Mononuclear cell (primary cell): ENCODE results near the gene ALK. TPM values are rescaled to one million over a fixed set of nuclear protein-coding genes. Genes with fewer than 3 reads are reported as not detected.

ENCODE experiments used
- H3K27me3 ChIP-seq: 2 replicates; pipeline ENCODE4 v1.6.0; 2011; ENCODE audit warnings: low read length, control low read depth; ENCODE audit not compliant: insufficient read depth
- H3K4me1 ChIP-seq: 2 replicates; pipeline ENCODE4 v1.5.1; 2011; ENCODE audit warnings: mild to moderate bottlenecking, low read length, control low read depth; ENCODE audit not compliant: insufficient read depth
- H3K4me3 ChIP-seq: 2 replicates; pipeline ENCODE4 v1.5.1; 2011; ENCODE audit warnings: mild to moderate bottlenecking, low read length, moderate library complexity
- H3K9me3 ChIP-seq: 2 replicates; pipeline ENCODE4 v1.5.1; 2011; ENCODE audit warnings: low read depth, mild to moderate bottlenecking, control low read depth, low read length
- total RNA-seq: library from RNA; depleted of rRNA; stranded (reverse); fragments of >200 nt; gene quantifications from one replicate; pipeline ENCODE4 v1.2.3, GENCODE V29; 2012

ALK gene
- total RNA-seq, 1 donor, result not detected

DNA sequence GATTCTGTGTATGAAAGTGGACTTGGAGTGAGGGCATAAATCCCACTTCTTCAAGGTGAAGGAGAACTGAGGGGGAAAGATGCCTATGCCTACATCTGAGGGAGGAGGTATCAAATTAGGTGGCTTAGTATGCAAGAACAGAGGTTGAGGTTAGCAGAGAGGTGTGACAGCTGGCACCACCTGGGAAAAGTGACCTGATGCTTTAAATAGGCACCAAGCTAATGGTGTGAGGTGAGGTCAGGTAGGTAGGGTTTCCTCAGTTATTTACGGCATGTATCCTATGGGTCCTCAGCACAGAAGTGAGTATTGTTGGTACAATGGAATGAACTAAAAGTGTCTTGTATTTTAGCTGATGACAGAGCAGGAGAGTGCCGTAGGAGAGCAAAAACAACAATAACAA lies 439.0 kb downstream of the ALK start:
- no peaks in the 10 kb centered on the region for H3K9me3 ChIP-seq
- no peaks in the 10 kb centered on the region for H3K4me1 ChIP-seq
- no peak overlapping the region for H3K4me3 ChIP-seq
- H3K27me3 ChIP-seq, result no peaks in the 10 kb centered on the region

DNA sequence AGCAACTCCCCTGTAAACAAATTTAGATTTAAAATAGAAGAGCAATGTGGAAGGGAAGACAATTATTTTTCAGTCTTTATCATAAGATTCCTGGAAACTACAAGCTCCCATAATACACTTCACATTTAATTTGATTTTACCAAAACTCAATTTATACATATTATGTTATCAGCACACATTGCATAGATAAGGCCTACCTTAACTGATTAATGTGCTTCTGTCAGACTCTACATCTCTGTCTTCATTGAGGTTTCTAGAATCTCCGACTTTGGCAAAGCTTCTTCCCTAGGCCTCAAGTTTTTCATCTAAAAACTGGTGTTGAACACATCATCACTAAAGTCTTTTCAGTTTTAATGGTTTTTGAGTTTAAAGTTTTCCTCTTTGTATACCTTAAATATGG lies 440.1 kb downstream of the ALK start:
- no peaks in the 10 kb centered on the region for H3K9me3 ChIP-seq
- no peak overlapping the region for H3K4me3 ChIP-seq
- no peaks in the 10 kb centered on the region for H3K27me3 ChIP-seq
- no peaks in the 10 kb centered on the region for H3K4me1 ChIP-seq

DNA sequence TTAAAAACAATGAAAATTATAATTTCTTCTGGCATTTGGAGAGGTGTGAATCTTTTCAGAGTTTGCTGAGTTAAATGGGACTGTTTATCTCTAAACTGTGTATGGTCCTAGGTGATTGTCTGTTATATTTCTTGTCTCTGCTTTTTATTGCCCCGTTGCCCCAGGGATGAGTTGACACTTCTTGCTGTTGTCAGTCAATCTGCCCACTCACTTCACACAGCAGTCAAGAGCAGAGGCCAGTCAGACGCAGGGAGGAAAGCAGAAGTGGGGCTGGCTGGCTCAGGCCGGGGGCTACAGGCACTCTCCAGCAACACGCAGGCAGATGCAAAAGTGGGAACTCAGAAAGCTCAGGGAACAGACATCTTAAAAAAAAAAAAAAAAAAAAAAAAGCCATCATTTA lies 441.0 kb downstream of the ALK start:
- Histone ChIP-seq H3K4me1 (no peaks in the 10 kb centered on the region), H3K4me3 (no peak overlapping the region), H3K27me3 (no peaks in the 10 kb centered on the region), H3K9me3 (no peaks in the 10 kb centered on the region)

DNA sequence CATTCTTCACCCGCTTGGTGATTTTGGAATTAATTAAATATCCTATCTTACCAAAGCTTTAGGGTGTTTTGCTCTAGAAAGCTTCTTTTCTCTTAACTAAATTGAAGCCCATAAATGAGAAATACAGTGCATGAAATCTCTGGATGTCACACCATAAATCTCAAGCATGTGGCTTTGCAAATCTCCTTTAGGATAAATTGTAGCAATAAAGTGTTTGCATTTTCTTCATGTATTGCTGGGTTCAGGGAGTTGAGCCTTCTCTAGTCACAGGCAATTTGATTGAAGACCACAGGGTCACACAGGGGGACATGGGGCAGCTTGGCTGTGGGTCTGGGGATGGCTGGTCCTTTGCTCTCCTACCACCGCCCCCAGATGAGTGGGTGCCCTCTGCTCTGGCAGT lies 442.0 kb downstream of the ALK start:
- H3K9me3 ChIP-seq, result no peaks in the 10 kb centered on the region
- no peaks in the 10 kb centered on the region for H3K4me1 ChIP-seq
- H3K27me3 ChIP-seq, result no peaks in the 10 kb centered on the region
- H3K4me3 ChIP-seq, result no peak overlapping the region

DNA sequence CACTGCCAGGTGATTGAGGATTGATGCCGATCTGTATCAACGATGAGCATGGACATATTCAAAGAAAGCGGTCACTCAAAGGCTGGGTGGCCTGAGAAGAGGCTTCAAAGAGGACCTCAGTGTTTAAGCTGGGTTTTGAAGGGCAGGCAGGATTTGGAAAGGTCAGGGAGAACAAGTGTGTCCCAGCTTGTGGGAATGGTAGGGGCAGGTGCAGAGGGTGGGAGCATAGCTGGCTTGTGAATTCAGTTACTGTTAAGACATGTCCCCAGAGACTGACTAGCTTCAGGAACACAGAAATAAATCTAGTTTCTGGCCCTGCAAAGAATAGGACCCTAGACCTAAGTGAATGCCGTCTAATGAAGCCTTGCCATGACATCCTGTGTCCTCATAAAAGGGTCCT lies 442.7 kb downstream of the ALK start:
- no peaks in the 10 kb centered on the region for H3K27me3 ChIP-seq
- H3K9me3 ChIP-seq, result no peaks in the 10 kb centered on the region
- no peaks in the 10 kb centered on the region for H3K4me1 ChIP-seq
- H3K4me3 ChIP-seq, result no peak overlapping the region

DNA sequence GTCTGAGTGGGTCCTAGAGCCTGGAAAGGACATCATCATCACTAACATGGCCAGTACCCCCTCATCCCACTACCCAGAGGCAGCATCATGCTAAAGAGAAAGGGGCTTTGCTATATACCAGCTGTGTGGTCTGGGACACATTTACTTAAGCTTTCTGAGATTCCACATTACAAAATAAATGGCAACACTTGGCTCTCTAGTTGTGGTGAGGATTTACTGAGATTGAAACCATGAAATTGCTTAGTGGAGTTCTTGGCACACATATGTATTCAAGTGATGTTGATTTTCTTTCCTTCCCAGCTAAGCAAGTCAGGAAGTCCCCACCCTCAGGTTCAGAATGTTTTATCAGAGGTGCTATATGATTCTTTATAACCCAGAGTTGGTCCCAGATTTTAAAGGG lies 444.2 kb downstream of the ALK start:
- H3K4me1 ChIP-seq, result no peaks in the 10 kb centered on the region
- H3K4me3 ChIP-seq, result no peak overlapping the region
- no peaks in the 10 kb centered on the region for H3K27me3 ChIP-seq
- no peaks in the 10 kb centered on the region for H3K9me3 ChIP-seq

DNA sequence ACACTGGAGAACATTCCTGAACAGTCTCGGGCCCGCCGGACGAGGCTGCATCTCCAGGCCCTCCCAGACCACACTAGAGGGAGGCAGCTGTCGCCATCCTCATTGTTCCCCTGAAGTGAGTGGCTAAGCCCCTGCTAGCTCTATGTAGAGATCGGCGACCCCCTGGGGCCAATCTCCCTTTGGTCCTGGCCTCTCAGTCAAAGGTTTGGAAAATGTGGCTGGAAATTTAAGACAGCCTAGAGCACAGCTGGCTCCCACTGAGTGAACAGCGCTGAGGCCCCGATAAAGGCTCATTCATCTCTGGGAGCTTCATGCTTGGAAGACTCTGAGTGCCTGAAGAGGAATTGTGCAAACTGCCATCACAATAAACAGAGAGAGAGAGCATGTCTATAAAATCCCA lies 445.9 kb downstream of the ALK start:
- no peak overlapping the region for H3K4me3 ChIP-seq
- no peaks in the 10 kb centered on the region for H3K27me3 ChIP-seq
- H3K4me1 ChIP-seq, result no peaks in the 10 kb centered on the region
- peaks cover 3% of the 10 kb centered on the region for H3K9me3 ChIP-seq

DNA sequence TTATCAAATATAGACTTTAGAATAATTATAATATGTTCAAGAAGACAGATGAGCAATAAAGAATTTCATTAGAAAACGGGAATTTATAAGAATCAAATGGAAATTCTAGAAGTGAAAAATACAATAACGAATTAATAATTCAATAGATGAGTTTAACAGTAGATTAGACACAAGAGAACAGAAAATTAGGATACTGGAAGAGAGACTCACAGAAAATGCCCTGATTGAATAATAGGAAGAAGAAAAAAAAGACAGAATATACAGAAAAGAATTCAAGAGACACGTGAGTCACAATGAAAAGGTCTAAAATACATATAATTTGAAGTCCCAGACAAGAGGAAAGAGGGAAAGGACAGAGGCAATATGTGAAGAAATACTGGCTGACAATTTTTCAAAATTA lies 451.4 kb downstream of the ALK start:
- Histone ChIP-seq H3K4me1 (no peaks in the 10 kb centered on the region), H3K4me3 (no peak overlapping the region), H3K9me3 (peaks cover 6% of the 10 kb centered on the region), H3K27me3 (no peaks in the 10 kb centered on the region)

DNA sequence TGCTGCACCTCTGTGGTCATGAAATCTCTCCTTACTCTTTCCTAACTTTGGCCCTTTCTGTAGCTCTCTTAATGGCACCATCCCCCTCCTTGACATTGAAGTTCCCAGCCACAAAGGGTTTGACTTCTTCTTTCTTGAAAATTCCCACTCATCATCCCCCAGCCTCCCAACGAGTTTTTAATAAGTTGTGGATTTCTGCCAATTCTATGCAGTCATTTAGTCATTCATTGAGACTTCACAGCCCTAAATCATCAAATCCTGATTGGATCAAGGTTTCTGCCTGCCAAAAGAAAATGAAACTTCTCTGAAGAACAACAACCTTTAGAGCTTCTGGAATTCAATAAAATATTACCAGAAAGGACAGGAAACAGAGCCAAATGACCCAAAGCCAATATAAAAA lies 451.9 kb downstream of the ALK start:
- peaks cover 6% of the 10 kb centered on the region for H3K9me3 ChIP-seq
- H3K4me3 ChIP-seq, result no peak overlapping the region
- no peaks in the 10 kb centered on the region for H3K4me1 ChIP-seq
- H3K27me3 ChIP-seq, result no peaks in the 10 kb centered on the region

DNA sequence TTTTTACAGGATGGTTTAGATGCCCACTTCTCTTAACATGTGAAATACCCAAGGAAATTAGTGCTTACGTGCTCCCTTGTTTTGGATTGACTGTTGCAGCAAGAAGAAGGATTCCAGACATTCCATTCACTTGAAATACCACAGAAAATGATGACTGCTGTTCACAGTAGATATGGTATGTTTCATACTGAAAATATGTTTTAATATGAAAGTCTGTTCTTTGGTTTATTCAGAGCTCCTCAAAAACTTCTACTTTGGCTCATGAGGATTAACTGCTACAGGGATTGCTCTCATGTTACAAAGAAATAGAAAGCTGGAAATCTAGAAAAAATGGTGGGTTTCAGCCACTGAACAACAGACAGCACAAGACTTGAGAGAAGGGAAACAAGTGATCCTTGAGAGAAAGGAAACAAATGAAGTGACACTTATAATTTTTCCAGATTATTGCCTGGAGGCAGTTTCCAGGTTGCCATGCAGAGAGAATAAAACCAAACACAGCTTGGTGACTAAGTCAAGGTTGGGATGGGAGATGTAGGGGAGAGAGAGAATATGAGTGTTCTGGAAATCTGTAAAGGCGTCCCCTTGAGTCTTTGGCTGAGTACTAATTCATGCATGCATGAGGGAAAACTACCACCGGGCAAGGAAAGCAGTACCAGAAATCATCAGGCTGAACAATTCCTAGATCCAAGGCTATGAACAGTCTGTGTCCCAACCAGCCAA lies 458.0 kb downstream of the ALK start:
- H3K27me3 ChIP-seq, result no peaks in the 10 kb centered on the region
- H3K4me1 ChIP-seq, result no peaks in the 10 kb centered on the region
- H3K9me3 ChIP-seq, result no peaks in the 10 kb centered on the region
- H3K4me3 ChIP-seq, result no peak overlapping the region

DNA sequence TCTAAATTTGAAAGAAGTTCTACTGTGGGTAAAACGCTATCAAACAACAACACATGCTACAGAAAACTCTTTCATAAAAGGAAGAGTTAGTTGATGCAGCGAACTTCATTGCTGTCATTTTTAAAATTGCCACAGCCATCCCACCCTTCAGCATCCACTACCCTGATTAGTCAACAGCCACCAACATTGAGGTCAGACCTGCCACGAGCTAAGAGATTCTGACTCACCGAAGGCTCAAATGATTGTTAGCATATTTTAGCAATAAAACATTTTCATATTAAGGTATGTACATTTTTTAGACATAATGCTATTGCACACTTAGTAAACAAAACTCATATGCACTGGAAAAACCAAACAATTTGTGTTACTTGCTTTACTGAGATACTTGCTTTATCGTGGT lies 459.1 kb downstream of the ALK start:
- Histone ChIP-seq H3K4me1 (no peaks in the 10 kb centered on the region), H3K27me3 (no peaks in the 10 kb centered on the region), H3K4me3 (no peak overlapping the region), H3K9me3 (no peaks in the 10 kb centered on the region)

DNA sequence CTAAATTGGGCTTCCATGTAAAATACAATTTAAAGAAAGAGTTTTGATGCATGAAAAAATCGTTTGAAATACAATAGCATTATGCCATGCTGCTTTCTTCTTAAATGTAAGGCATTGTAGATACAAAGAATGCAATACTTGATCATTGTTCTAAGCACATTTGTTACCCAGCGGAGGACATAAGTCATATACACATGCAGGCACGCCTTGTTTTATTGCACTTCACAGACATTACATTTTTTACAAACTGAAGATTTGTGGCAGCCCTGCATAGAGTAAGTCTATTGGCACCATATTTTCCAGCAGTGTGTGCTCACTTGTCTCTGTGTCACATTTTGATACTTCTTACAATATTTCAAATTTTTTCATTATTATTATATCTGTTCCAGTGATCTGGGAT lies 461.2 kb downstream of the ALK start:
- no peak overlapping the region for H3K4me3 ChIP-seq
- H3K27me3 ChIP-seq, result no peaks in the 10 kb centered on the region
- H3K4me1 ChIP-seq, result no peaks in the 10 kb centered on the region
- no peaks in the 10 kb centered on the region for H3K9me3 ChIP-seq

DNA sequence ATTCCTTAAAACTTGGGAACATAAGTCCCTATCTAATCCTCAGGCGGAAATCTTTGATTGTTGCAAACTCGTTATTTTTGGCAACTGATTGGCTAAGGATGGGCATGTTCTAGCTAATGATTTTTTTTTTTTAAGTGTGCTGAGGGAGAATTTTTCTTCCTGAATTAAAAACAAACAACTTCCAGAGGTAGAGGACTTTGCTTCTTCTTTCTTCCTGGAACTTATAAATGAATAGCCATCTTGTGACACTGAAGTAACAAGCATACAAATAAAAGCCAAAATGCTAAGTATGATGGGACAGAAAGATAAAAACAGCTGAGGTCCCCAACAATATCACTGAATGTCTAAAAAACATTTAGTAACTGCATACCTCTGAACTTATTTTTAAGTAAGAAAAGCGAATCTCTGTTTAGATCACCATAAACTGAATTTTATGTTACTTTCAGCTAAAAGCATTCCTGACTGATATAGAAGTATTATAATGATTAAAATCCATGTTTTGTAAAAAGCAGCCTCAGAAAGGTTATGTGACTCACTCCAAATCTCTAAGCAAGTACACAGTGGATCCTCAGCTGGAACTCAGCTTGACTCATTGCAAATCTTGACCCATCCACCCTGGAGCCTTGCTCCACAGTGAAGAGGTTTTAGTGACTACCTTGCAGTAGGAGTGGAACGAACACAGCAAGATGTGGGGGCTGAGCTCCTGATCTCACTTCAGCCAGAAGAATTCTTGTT lies 461.8 kb downstream of the ALK start:
- Histone ChIP-seq H3K27me3 (peaks cover 2% of the 10 kb centered on the region), H3K4me3 (no peak overlapping the region), H3K4me1 (no peaks in the 10 kb centered on the region), H3K9me3 (no peaks in the 10 kb centered on the region)

DNA sequence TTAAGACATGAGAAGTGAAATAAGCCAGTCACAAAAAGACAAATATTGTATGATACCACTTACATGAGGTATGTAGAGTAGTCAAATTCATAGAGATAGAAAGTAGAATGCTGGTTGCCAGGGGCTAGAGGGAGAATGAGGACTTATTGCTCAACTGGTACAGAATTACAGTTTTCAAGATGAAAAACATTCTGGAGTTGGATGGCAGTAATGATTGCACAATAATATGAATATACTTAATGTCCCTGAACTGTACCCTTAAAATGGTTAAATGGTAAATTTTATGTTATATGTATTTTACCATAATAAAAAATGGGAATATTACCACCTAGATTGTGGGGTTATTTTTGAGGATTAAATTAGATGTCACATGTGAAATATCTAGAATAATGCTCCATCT lies 465.0 kb downstream of the ALK start:
- Histone ChIP-seq H3K9me3 (no peaks in the 10 kb centered on the region), H3K4me3 (no peak overlapping the region), H3K27me3 (peaks cover 2% of the 10 kb centered on the region), H3K4me1 (no peaks in the 10 kb centered on the region)

DNA sequence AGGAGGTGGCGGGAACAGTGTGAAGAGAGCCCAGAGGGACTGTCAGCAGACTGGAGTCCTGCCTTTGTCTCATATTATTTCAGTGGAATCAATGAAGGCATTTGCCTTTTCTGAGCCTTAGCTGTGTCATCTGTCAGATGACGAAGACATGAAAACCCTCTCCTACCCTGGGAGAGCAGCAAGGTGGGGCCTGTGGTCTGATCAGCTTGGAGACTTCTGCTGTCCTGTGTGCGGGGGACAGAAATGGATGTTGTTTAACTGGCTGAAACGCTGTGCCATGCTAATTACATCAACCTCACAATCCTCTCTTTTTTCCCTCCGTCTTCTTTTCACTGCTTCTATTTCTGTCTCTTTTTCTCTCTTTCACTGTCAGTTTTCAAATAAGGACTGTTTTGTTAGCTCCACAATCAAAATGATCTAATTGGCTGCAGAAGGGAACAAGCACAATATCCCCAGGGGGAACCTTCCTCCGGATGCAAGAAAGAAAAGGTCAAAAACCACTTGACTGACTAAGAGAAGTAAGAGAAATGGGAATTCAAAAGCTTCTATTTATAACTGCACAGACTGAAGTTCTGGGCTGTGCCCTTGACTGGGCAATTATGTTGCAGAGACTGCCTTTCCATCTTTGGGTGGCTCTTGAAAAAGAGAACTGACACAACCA lies 466.1 kb downstream of the ALK start:
- Histone ChIP-seq H3K4me3 (no peak overlapping the region), H3K9me3 (no peaks in the 10 kb centered on the region), H3K27me3 (peaks cover 2% of the 10 kb centered on the region), H3K4me1 (no peaks in the 10 kb centered on the region)
